IPS-15b (cell line): Measurements from ENCODE around the gene SLC30A1.

ENCODE experiments used
- H3K27me3 ChIP-seq: one replicate; pipeline ENCODE4 v1.6.1; 2013; ENCODE audit warnings: low read length; ENCODE audit not compliant: control insufficient read depth, insufficient read depth
- H3K36me3 ChIP-seq: one replicate; pipeline ENCODE4 v1.6.1; 2013; ENCODE audit warnings: low read length; ENCODE audit not compliant: control insufficient read depth, insufficient read depth
- H3K4me1 ChIP-seq: one replicate; pipeline ENCODE4 v1.6.1; 2013; ENCODE audit warnings: mild to moderate bottlenecking, low read length; ENCODE audit not compliant: control insufficient read depth, insufficient read depth
- H3K4me3 ChIP-seq: one replicate; pipeline ENCODE4 v1.5.1; 2013; ENCODE audit warnings: low read depth, low read length
- H3K9ac ChIP-seq: one replicate; pipeline ENCODE4 v1.6.1; 2013; ENCODE audit warnings: low read depth, mild to moderate bottlenecking, low read length
- H3K9me3 ChIP-seq: one replicate; pipeline ENCODE4 v1.6.1; 2013; ENCODE audit warnings: mild to moderate bottlenecking, low read length; ENCODE audit not compliant: control insufficient read depth, insufficient read depth

SLC30A1 gene

DNA sequence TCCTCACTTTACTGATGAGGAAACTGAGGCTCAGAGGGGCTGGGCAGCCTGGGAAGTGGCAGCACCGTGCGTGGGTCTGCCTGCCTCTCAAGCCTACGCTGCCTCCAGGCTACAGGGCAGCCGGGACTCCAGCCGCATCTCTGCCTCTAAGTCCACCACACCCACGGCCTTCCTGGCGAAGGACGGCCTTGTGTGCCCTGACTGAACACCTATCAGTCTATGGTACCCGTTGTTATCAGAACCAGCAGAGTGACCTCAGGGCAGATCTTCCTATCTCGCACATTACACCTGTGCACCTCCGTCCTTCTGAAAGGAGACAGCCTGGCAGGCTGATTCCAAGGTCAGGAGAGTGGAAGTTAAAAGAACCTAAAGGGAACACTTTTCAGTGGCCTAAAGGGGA is 35.7 kb upstream of the SLC30A1 start:
- no peaks in the 10 kb centered on the region for H3K36me3 ChIP-seq
- H3K4me3 ChIP-seq = no peak overlapping the region
- H3K9ac ChIP-seq = no peak overlapping the region
- H3K27me3 ChIP-seq = no peaks in the 10 kb centered on the region
- H3K9me3 ChIP-seq = no peaks in the 10 kb centered on the region
- no peaks in the 10 kb centered on the region for H3K4me1 ChIP-seq

DNA sequence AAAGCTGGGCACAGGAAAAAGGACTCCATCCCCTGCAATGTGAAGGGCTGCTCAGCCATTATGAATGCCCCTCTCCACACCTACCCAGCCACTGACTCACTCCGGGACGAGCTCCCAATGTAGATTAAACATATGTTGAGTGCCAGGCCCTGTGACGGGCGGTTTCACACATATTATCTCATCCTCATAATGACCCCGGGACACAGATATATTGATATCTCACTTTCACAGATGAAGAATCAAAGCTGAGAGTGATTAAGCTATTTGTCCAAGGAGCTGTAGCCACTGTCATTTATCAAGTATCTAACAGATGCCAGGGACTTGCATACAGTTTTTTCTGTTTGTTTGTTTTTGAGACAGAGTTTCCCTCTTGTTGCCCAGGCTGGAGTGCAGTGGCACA is 35.0 kb upstream of the SLC30A1 start:
- no peak overlapping the region for H3K9ac ChIP-seq
- no peaks in the 10 kb centered on the region for H3K9me3 ChIP-seq
- no peaks in the 10 kb centered on the region for H3K36me3 ChIP-seq
- H3K4me3 ChIP-seq = no peak overlapping the region
- no peaks in the 10 kb centered on the region for H3K4me1 ChIP-seq
- no peaks in the 10 kb centered on the region for H3K27me3 ChIP-seq

DNA sequence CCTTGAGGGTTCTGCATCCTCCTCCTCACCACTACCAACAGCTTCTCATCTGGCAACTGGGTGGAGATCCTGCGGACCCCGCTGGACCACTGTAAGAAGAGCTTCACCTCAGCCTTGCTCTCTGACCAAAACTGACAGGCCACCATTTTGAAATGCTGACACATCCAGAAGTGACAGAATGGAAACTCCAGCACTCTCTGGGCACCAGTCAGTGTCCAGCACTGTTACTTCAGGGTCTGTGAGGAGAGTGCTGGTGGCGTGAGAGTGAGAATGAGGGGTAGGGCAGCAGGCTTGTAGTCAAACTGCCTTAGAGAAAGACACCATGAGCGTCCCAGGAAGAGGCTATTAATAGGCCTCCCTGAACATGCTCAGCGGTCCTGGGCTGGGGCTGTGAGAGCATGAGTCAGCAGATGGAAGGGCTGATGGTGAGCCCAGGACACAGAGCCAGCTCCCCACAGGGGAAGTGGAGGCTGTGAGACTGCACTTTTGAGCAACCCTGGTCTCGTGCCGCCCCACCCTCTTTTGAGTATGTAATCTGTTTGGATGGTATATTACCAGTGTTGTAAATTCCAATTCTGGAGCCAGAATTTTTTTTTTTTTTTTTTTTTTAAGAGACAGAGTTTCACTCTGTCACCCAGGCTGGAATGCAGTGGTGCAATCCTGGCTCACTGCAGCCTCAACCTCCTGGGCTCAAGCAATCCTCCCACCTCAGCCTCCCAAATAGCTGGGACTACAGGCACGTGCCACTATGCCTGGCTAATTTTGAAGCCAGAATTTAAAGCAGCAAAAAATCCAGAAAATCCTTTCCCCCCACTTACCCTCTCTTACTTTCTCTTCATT is 34.4 kb upstream of the SLC30A1 start:
- Histone ChIP-seq H3K4me1 (no peaks in the 10 kb centered on the region), H3K9me3 (no peaks in the 10 kb centered on the region), H3K4me3 (no peak overlapping the region), H3K36me3 (no peaks in the 10 kb centered on the region), H3K27me3 (no peaks in the 10 kb centered on the region), H3K9ac (no peak overlapping the region)

DNA sequence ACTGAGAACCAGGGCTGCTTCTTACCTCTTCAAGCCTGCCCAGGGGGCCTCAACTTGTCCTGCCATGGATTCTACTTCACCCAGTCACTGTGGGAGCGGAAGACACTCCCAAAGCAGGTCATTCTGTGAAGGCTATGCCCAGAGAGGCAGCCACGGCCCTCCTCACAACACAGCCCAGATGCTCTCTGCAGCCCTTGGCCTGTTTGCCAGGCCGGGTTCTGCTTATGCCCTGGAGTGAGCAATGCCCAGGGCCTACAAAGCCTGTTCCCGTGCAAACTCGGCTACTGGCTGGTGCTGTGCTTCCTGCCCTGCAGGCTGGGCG is 33.8 kb upstream of the SLC30A1 start:
- Histone ChIP-seq H3K9ac (no peak overlapping the region), H3K36me3 (no peaks in the 10 kb centered on the region), H3K4me1 (no peaks in the 10 kb centered on the region), H3K9me3 (no peaks in the 10 kb centered on the region), H3K4me3 (no peak overlapping the region), H3K27me3 (no peaks in the 10 kb centered on the region)

DNA sequence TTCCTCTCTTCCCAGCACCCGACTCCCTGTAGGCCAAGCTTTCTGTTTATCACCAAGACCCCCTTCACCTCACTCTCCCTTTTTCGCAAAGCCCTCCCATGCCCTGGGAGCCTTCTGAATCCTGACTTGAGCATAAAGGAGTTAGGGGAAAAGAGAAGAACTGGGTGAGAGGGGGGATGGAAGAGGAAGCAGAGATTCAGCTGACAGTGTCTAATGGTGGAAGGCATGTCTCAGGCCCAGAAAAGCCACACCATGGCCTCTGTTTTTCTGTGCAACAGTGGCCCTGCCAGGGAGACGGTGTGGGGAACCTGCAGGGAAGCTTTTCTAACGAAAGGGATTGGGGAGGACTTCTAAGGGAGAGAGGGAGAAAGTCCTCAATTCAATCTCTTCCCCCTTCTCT is 32.9 kb upstream of the SLC30A1 start:
- Histone ChIP-seq H3K27me3 (no peaks in the 10 kb centered on the region), H3K9ac (no peak overlapping the region), H3K4me3 (no peak overlapping the region), H3K4me1 (no peaks in the 10 kb centered on the region), H3K9me3 (no peaks in the 10 kb centered on the region), H3K36me3 (no peaks in the 10 kb centered on the region)

DNA sequence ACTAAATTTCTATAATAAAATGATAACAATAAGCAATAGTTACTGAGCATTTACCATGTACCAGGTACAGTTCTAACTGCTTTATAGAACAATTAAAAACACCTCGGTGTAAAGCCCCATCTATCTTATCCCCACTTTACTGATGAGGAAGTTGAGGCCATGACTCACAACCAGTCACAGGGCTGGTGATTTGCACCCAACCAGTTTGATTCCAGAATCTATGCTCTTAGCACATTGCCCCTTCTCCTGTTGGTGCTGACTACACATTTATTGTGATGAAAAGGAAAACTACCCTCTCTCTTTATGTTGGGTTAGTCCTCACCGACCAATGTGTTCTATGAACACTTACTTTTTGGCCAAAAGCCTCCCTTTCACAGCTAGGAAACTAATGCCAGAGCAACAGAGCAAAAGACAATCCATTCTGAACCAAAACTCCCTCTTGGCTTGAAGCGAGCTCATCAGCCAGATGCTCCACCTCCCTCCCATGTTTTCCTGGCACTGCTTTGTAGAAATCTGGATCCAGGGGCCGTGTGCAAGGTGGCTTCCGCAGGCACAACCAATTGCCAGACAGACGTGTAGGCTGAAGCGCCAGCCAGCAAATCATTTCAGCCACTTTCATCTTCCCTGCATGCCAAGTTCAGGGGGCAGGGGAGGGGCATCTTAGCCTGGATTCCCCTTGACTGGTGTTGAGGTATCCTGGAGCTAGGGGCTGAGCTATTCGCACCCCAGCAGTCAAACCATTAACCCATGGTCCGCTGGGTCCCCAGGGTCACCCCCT is 32.0 kb upstream of the SLC30A1 start:
- H3K9me3 ChIP-seq = no peaks in the 10 kb centered on the region
- H3K4me1 ChIP-seq = no peaks in the 10 kb centered on the region
- H3K4me3 ChIP-seq = no peak overlapping the region

DNA sequence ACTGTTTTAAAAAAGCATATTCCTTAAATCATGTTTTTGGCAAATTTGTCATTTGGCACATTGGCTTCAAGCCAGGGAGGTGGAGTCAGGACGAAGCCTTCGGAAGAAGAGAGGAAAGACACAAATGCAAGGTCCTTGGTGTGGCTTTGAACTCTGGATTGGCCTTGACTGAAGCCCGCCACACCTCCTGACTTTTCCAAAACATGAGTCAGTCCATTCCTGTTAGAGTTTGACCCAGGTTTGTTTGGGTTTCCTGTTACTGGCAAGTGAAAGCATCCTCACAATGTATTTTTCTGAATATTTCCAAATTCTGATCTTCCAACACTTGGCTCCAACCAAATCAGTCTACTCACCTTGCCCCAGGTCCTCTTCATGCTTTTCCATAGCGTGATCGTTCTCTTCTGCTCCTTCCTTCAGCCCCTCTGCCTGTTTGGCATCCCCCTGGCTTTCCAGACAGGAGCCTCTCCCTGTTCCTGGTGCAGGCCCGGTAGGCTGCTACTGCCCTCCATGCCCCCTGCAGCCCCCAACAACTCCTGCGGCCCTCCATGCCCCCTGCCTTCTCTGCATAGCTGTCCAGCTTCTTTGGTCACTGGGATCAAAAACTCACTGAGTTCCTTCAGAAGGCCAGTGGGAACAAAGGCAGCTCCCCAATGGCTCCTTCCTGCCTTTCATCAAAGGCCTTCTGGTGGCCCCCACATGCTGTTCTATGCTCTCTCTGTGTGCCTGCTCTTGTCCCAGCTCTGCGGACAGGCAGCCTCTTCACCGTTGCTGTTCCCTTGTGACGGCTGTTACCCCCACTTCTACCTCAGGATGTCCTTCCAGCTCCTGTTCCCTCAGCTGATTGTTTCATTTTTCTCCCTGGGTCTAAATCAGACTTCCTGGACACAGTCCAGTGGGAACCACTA is 30.4 kb upstream of the SLC30A1 start:
- H3K4me1 ChIP-seq = no peaks in the 10 kb centered on the region
- H3K9ac ChIP-seq = no peak overlapping the region
- no peaks in the 10 kb centered on the region for H3K9me3 ChIP-seq
- no peaks in the 10 kb centered on the region for H3K36me3 ChIP-seq
- no peaks in the 10 kb centered on the region for H3K27me3 ChIP-seq
- no peak overlapping the region for H3K4me3 ChIP-seq

More for the DNA sequence above, 32.0 kb upstream of the SLC30A1 start:
- Histone ChIP-seq H3K36me3 (no peaks in the 10 kb centered on the region), H3K9ac (no peak overlapping the region), H3K27me3 (no peaks in the 10 kb centered on the region)

DNA sequence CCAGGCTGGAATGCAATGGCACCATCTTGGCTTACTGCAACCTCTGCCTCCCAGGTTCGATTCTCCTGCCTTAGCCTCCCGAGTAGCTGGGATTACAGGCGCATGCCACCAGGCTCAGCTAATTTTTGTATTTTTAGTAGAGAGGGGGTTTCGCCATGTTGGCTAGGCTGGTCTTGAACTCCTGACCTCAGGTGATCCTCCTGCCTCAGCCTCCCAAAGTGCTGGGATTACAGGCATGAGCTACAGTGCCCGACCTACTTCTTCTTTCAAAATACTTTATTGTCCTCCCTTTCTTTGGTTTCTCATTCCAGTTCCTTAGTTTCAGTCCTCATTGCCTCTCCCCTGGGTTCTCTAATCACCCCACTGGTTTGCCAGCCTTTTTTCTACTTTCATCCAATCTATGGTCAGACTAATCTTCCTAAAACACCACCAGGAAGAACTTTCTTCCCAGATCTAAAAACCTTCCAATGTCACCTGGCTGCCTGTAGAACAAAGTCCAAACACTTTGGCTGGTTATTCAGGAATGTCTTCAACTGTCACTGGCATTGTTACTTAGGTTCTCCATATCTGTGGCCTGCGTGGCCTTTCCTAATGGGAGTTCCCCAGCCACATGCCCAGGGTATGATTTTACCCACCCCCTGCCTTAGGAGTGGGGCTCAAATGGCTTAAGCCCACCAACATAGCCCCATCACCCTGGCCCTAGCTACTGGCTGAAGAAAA is 29.0 kb upstream of the SLC30A1 start:
- Histone ChIP-seq H3K4me3 (no peak overlapping the region), H3K36me3 (no peaks in the 10 kb centered on the region), H3K9ac (no peak overlapping the region), H3K4me1 (no peaks in the 10 kb centered on the region), H3K9me3 (no peaks in the 10 kb centered on the region), H3K27me3 (no peaks in the 10 kb centered on the region)

DNA sequence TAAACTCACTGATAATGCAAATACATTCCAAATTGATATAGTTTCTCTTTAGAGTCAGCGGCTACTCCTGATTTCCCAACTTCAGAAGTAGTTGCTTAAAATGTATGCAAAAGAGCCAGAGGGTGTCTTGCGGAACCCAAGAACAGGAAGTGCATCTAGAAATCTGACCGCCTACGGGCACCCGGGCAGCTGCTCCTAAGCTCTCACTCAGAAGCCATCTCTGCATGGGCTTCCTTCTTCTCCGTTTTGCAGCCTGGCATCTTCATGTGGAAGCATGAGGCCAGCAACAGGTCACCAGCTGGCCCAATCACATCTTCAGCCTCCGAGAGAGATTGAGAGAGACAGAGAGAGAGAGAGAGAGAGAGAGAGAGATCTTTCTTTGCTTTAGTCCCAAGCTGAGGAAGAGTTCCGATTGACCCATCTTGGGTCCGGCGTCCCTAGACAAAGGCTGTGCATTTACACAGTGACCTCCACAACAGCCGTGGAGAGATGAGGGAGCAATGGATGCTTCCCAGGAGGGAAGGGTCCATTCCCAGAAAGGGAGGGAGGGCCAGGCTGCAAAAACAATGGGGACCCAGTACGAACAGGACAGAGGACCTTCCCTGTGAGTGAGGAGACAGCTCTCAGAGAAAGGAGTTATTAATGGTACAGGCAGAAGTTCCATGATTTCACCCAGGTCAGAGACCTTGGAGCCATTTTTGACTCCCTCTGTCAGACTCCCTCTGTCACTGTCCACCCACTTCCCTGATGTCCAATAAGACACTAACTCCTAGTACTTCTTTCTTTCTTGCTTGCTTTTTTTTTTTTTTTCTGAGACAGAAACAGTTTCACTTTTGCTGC is 28.2 kb upstream of the SLC30A1 start:
- Histone ChIP-seq H3K4me3 (no peak overlapping the region), H3K4me1 (no peaks in the 10 kb centered on the region), H3K9ac (no peak overlapping the region), H3K9me3 (no peaks in the 10 kb centered on the region), H3K36me3 (no peaks in the 10 kb centered on the region), H3K27me3 (no peaks in the 10 kb centered on the region)

DNA sequence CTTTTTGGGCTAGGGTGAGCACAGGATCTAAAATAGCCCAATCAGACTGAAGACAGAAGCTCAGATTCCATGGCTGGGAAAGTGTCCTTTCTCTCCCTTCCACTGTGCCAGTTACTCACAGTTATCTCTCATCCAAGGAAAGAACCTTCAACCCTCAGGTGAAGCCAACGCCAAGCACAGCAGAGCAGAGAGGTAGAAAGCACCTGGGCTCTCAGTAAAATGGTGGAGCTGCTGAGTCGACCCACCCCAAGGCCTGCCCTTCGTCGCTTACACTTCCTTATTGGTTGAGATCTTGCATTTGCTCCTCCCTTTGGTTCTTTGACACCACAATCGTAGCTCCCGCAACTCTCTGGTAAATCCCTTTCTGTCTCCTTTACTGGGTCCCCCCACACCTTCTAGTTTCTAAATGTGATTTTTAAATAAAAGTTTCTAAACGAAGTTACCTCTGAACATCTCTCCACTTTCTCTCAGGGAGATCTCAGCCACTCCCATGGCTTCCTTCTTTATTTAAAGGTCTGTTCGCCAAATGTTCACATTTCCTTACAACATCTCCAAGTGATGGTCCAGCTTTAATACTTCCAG is 27.5 kb upstream of the SLC30A1 start:
- H3K9ac ChIP-seq = no peak overlapping the region
- no peaks in the 10 kb centered on the region for H3K4me1 ChIP-seq
- H3K36me3 ChIP-seq = no peaks in the 10 kb centered on the region
- no peaks in the 10 kb centered on the region for H3K27me3 ChIP-seq
- no peak overlapping the region for H3K4me3 ChIP-seq
- H3K9me3 ChIP-seq = no peaks in the 10 kb centered on the region
